Stimulated activated CD8-positive, alpha-beta memory T cell treated with anti-CD3 and anti-CD28 coated beads, Interleukin-4, amount 100 ng/mL, for 24 hours (primary cell): Measurements from ENCODE around the gene SLC2A6.

Experiments
- DNase-seq: peaks from one replicate; pipeline ENCODE4 v3.0.0-alpha.2; 2020; ENCODE audit warnings: low read depth

SLC2A6 gene

GRCh38 chr9:133477992-133478850, 678 bp downstream of the SLC2A6 start:
- no peak for DNase-seq

- DNase-seq = no peak
Measured at GRCh38 chr9:133477461-133477860, 1.4 kb downstream of the SLC2A6 start.

- no peak for DNase-seq
Measured at GRCh38 chr9:133476941-133477340, 2.0 kb downstream of the SLC2A6 start.

GRCh38 chr9:133476036-133476931, 2.6 kb downstream of the SLC2A6 start:
- no peak for DNase-seq

- no peak for DNase-seq
Measured at GRCh38 chr9:133475292-133476012, 3.4 kb downstream of the SLC2A6 start.

GRCh38 chr9:133474853-133475252, 4.0 kb downstream of the SLC2A6 start:
- no peak for DNase-seq

- DNase-seq = no peak
Measured at GRCh38 chr9:133474215-133474614, 4.7 kb downstream of the SLC2A6 start.

GRCh38 chr9:133473743-133474142, 5.2 kb downstream of the SLC2A6 start:
- DNase-seq = no peak

GRCh38 chr9:133472753-133473378, 6.0 kb downstream of the SLC2A6 start:
- no peak for DNase-seq

GRCh38 chr9:133472277-133472645, 6.6 kb downstream of the SLC2A6 start:
- DNase-seq = no peak

- no peak for DNase-seq
Measured at GRCh38 chr9:133471551-133472276, 7.2 kb downstream of the SLC2A6 start.

GRCh38 chr9:133470988-133471387, 7.9 kb downstream of the SLC2A6 start:
- DNase-seq = no peak

GRCh38 chr9:133470427-133470924, 8.4 kb downstream of the SLC2A6 start:
- no peak for DNase-seq

- no peak for DNase-seq
Measured at GRCh38 chr9:133468777-133469421, 10.0 kb downstream of the SLC2A6 start.

- no peak for DNase-seq
Measured at GRCh38 chr9:133468374-133468773, 10.5 kb downstream of the SLC2A6 start.

GRCh38 chr9:133467101-133467500, 11.8 kb downstream of the SLC2A6 start:
- DNase-seq = no peak

- DNase-seq = no peak
Measured at GRCh38 chr9:133465984-133466383, 12.9 kb downstream of the SLC2A6 start.

GRCh38 chr9:133464638-133465037, 14.3 kb downstream of the SLC2A6 start:
- DNase-seq = no peak

GRCh38 chr9:133463864-133464615, 14.9 kb downstream of the SLC2A6 start:
- no peak for DNase-seq
